Limb (tissue), 2 donors: Measurements from ENCODE around the gene ANKS1B.
"Not testable (repeated sequence)": the region's sequence is repeated elsewhere in the genome, so short reads cannot be mapped to it uniquely, and the experiment has no call there.

Experiments used
- DNase-seq, 2 donors: peaks; one replicate each; pipeline ENCODE4 v3.0.0-alpha.2; 2016; ENCODE audit errors: extremely low spot score in 2 of 2

Gene ANKS1B

GRCh38 chr12:99984271-99985128, at the start of gene ANKS1B:
Gene ANKS1B, minus strand, starts transcription at chr12:99984936. Its CDS starts 699 bp downstream, at chr12:99984237.
- peak; percentile 56 to 77 for DNase-seq

GRCh38 chr12:100031836-100032235, 47.1 kb upstream of the ANKS1B start:
- peak in 1 of 2 donors; percentile 10 for DNase-seq

GRCh38 chr12:100027671-100028070, 42.9 kb upstream of the ANKS1B start:
- DNase-seq: no peak

GRCh38 chr12:100026241-100026640, 41.5 kb upstream of the ANKS1B start:
- no peak for DNase-seq

GRCh38 chr12:100024974-100025555, 40.3 kb upstream of the ANKS1B start:
- no peak for DNase-seq

GRCh38 chr12:100020370-100020769, 35.6 kb upstream of the ANKS1B start:
- DNase-seq: no peak

- DNase-seq: no peak
These were observed 32.3 kb upstream of the ANKS1B start for GRCh38 chr12:100017056-100017455.

GRCh38 chr12:100016304-100016703, 31.6 kb upstream of the ANKS1B start:
- DNase-seq: not testable (repeated sequence)

- DNase-seq: not testable (repeated sequence)
These were observed 21.1 kb upstream of the ANKS1B start for GRCh38 chr12:100005846-100006245.

GRCh38 chr12:99997806-99998205, 13.1 kb upstream of the ANKS1B start:
- DNase-seq: no peak

GRCh38 chr12:99996095-99996494, 11.4 kb upstream of the ANKS1B start:
- DNase-seq: no peak

GRCh38 chr12:99985631-99986030, 895 bp upstream of the ANKS1B start:
- no peak for DNase-seq

GRCh38 chr12:99985129-99985570, 414 bp upstream of the ANKS1B start:
- DNase-seq: no peak

- DNase-seq: peak in 1 of 2 donors; percentile 1
These were observed 1.1 kb downstream of the ANKS1B start for GRCh38 chr12:99983456-99984258.

- DNase-seq: no peak
These were observed 3.0 kb downstream of the ANKS1B start for GRCh38 chr12:99981639-99982190.

- no peak for DNase-seq
These were observed 5.3 kb downstream of the ANKS1B start for GRCh38 chr12:99979471-99979870.

GRCh38 chr12:99978152-99978551, 6.6 kb downstream of the ANKS1B start:
- DNase-seq: no peak

- no peak for DNase-seq
These were observed 7.2 kb downstream of the ANKS1B start for GRCh38 chr12:99977550-99977949.

GRCh38 chr12:99976762-99977161, 8.0 kb downstream of the ANKS1B start:
- no peak for DNase-seq

- DNase-seq: no peak
These were observed 9.4 kb downstream of the ANKS1B start for GRCh38 chr12:99975321-99975720.

- no peak for DNase-seq
These were observed 10.6 kb downstream of the ANKS1B start for GRCh38 chr12:99974146-99974545.

- DNase-seq: no peak
These were observed 18.3 kb downstream of the ANKS1B start for GRCh38 chr12:99966429-99966828.
